Daoy (cell line): ENCODE results near the gene PLCB4. TPM values are rescaled to one million over a fixed set of nuclear protein-coding genes. Genes with fewer than 3 reads are reported as not detected.

ENCODE experiments used
- DNase-seq: peaks from one replicate; pipeline ENCODE4 v3.0.0-alpha.2; 2015; ENCODE audit warnings: low read depth
- total RNA-seq: library from RNA; depleted of rRNA; stranded (reverse); fragments of >200 nt; shearing (Covaris generic); gene quantifications from 2 replicates; pipeline ENCODE4 v1.2.3, GENCODE V29; 2014

The PLCB4 gene
- total RNA-seq, 1 experiment from 2014 or later, result 3.7 TPM

GRCh38 chr20:9269280-9269971 is 200.5 kb downstream of the PLCB4 start:
- no peak for DNase-seq

GRCh38 chr20:9270831-9271230 is 201.9 kb downstream of the PLCB4 start:
- no peak for DNase-seq

- DNase-seq, result no peak
Measured at GRCh38 chr20:9276966-9277468, 208.1 kb downstream of the PLCB4 start.

GRCh38 chr20:9279918-9280401 is 211.1 kb downstream of the PLCB4 start:
- no peak for DNase-seq

GRCh38 chr20:9280666-9281065 is 211.8 kb downstream of the PLCB4 start:
- DNase-seq, result no peak

GRCh38 chr20:9281803-9282202 is 212.9 kb downstream of the PLCB4 start:
- DNase-seq, result no peak

GRCh38 chr20:9285617-9286016 is 216.7 kb downstream of the PLCB4 start:
- no peak for DNase-seq

- peak; percentile 9 for DNase-seq
Measured at GRCh38 chr20:9286501-9287461, 217.9 kb downstream of the PLCB4 start.

- no peak for DNase-seq
Measured at GRCh38 chr20:9287826-9288225, 218.9 kb downstream of the PLCB4 start.

- no peak for DNase-seq
Measured at GRCh38 chr20:9290331-9290730, 221.4 kb downstream of the PLCB4 start.

- DNase-seq, result no peak
Measured at GRCh38 chr20:9293145-9293544, 224.3 kb downstream of the PLCB4 start.

GRCh38 chr20:9294041-9294440 is 225.2 kb downstream of the PLCB4 start:
- peak; percentile 20 for DNase-seq

- no peak for DNase-seq
Measured at GRCh38 chr20:9298906-9299305, 230.0 kb downstream of the PLCB4 start.

- DNase-seq, result no peak
Measured at GRCh38 chr20:9300080-9300479, 231.2 kb downstream of the PLCB4 start.

GRCh38 chr20:9300534-9300933 is 231.6 kb downstream of the PLCB4 start:
- DNase-seq, result no peak

- DNase-seq, result peak; percentile 10
Measured at GRCh38 chr20:9301129-9302090, 232.5 kb downstream of the PLCB4 start.

- DNase-seq, result no peak
Measured at GRCh38 chr20:9302091-9302462, 233.2 kb downstream of the PLCB4 start.

- peak; percentile 42 for DNase-seq
Measured at GRCh38 chr20:9306521-9306920, 237.6 kb downstream of the PLCB4 start.

- no peak for DNase-seq
Measured at GRCh38 chr20:9308056-9308455, 239.2 kb downstream of the PLCB4 start.

- DNase-seq, result no peak
Measured at GRCh38 chr20:9311132-9311531, 242.2 kb downstream of the PLCB4 start.

- no peak for DNase-seq
Measured at GRCh38 chr20:9319687-9320384, 250.9 kb downstream of the PLCB4 start.
